ENCODE data around the gene CFAP73. TPM values are rescaled to one million over a fixed set of nuclear protein-coding genes. Genes with fewer than 3 reads are reported as not detected.
A peak's percentile ranks its signal among the peaks of the same experiment; 100 is the strongest.
"Not testable (repeated sequence)": the region's sequence is repeated elsewhere in the genome, so short reads cannot be mapped to it uniquely, and the experiment has no call there.

Gene CFAP73
- total RNA-seq, result 6.9 TPM

DNA sequence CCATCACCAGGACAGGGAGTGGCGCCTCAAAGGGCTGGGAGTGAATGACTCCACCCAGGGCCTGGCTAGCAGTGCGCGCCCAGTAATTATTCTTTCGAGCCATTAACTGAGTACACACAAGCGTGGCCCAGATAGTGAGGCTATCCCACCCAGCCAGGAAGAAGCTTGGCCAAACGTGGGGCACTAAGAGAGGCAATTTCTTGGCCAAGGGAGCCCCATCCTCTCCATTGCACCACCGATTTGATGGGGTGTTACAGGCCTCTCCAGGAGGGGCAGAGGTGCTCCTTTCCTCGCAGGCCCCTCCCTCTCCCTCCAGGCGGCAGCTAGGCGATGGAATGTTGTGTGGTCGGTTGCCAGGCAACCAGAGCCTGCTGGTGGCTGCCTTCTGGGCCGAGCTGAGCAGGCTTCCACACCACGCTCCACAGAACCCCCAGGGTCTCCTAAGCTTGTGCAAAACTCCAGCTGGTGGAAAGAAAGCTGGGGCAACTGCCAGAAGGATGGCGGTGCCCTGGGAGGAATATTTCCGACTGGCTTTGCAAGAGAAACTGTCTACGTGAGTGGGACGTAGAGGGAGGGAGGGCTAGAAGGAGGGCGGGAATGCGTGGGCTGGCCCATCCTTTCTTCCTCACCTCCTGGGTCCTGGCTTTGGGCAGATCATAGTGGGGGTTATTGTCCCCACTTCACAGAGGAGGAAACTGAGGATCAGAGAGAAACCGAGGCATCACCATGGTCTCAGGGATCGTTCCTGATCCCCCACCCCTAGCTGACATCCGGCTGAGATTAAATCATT is at the start of gene CFAP73:
TSS of gene CFAP73 (plus strand) at position 364 of the 790 bp plus-strand sequence. CDS start at position 498, 134 bp downstream.
- DNase-seq, result peak; percentile 92

DNA sequence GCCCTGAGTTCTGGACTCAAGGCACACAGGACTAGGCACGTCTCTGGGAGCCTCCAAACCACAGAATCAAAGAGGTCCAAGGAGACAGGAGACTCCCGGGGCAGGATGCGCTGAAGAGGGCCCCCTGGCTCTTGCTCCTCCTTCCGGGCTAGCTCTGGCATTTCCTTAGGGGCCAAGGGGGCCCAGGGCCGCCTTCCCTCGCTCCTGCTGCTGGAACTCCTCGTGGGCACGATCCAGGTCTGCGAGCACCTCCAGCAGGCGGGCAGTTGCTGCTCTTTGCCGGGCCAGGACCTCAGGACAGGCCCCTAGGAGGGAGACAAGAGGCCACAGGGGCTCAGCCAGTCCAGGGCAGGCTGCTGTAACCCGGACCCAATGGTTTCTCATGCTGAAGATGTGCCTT is 49.8 kb upstream of the CFAP73 start:
- no peak for DNase-seq

DNA sequence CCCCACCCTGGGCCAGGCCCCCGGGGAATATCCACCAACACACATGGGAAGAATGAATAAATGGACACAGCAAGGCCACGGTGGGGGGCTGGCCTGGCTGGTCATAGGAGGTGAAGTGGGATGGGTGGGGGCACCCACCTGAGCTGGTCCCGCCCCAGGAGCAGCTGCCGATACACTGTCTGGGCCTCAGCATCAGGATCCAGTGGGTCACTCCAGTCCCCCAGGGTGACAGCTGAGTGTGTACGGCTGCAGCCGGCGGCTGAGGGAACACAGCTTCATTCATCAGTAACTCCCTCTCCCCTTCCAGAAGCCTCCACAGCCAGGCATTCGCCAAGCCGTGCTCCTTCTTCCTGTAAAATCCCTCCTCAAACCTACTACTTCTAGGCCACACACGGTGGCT is 47.8 kb upstream of the CFAP73 start:
- DNase-seq, result no peak

DNA sequence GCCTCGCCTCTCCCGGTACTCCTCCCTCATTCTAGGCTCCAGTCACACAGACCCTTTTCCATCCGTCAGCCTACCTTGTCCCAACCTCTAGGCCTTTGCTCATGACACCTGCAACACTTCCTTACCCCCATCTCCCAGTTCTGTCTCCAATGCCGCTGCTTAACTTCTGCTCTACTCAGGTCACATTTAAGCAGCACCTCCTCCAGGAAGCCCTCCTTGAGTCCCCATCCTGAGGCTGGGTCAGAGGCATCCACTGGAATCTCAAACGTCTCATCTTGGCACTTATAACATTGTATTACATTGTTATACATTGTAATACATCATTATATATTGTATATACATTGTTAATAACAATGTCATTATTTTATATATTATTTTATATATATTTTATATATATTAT is 46.7 kb upstream of the CFAP73 start:
- no peak for DNase-seq

DNA sequence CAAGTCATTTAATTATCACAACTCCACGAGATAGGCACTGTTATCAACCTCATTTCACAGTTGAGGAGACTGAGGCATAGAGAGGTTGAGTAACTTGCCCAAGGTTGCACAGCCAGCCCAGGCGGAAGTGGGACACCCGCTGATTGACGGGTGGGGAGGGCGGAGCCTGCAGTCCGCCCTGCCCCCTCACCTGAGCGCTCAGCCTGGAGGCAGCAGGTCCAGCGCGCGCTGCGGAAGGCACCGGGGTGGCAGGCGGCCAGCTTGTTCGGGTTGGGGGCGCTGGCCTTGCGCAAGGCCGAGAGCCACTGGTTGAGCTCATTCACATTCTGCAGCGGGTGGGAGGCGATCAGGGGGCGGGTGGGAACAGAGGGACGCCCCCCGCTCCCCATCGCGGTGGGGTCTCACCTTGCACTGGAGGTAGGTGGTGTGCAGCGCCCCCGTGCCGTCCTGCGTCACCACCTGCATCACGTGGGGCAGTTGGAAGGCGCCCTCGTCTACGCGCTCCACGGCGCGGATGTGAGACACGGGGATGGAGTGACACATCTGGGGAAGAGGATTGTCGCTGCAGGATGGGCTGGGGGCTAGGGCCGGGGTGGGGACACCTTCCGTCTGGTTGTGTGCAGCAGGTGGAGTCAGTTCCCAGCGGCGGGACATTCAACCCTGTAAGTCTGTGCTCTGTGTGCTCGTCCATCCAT is 45.6 kb upstream of the CFAP73 start:
- DNase-seq, result no peak

DNA sequence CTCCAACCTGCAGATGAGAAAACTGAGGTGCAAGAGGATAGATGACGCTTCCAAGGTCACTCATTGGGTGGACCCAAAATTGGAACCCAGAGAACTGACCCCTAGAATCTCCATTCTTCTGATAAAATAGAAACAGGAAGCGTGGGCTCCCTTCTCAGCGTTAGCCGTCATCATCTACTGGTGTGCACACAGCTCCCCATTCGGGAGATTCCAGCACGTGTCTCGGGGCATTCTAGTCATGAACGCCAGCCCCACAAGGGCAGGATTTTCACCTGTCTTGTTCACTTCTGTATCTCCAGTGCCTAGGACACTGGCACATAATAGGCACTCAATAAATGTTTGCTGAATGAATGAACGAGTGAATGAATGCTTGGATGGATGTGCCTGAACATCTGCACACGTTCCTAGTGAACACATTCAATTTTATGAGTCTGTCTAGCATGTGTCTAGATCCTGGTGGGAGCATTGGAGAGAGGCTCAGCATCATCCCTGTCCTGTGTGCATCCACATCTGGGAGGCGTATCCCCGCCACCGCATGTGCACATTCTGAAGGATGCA is 44.5 kb upstream of the CFAP73 start:
- DNase-seq, result no peak

DNA sequence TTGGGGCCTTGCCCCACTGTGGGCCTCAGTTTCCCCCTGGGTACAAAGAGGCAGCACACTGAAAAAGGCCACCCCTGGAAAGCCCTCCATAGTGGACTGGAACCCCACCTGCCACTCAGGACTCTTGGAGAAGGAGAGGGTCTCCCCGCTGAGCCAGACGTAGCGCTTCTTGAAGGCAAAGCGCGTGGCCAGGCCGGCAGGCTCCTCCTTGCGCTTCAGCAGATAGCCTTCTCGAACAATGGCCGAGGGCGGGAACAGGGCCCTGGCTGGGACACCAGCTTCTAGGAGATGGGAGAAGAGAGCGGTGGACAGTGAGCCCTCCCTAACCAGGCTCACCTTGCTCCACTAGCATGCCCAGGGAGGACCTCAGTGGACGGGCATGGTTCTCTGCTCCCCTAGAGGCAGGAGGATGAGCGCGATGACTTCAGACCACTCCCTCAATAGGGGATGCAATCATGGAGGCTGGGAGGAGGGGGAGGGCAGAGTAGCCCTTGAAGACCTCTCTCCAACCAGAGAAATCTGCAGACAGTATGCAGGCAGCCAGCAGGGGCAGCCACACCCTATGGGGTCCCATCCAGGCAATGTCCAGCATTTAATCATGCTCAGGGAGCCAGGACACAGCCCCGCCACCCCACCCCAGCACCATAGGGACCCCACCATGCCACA is 43.8 kb upstream of the CFAP73 start:
- DNase-seq, result no peak

DNA sequence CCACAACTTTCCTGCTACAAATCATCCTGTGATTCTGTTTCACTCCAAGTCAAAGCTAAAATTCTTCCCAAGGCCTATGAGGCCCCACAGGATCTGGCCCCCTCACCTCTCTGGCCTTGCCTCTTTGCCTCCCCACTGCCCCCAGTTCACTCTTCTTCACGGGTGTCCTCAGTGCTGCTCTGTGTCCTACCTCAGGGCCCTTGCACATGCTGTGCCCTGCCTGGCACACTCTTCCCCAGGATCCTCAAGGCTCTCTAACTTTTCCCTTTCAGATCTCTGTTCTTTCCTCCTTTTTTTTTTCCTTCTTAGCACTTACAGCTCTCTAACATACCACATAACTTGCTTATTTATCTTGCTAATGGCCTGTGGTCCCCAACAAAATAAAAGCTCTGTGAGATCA is 43.2 kb upstream of the CFAP73 start:
- DNase-seq, result no peak

DNA sequence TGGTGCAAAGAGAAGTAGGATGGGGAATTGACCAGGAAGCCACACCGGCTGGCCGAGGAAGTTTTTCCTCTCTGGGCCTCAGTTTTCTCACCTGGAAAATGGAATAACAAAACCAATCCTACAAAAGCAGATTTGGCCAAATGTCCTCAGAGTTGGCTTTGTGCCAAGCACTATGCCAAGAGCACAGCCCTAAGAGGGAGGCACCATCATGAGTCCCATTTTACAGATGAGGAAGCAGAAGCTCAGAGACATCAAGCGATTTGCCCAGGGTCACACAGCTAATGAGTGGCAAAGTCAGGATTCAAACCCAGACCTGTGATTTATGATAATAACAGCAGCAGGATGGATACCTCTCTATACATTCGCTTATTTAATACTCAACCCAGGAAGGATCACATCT is 41.2 kb upstream of the CFAP73 start:
- no peak for DNase-seq

DNA sequence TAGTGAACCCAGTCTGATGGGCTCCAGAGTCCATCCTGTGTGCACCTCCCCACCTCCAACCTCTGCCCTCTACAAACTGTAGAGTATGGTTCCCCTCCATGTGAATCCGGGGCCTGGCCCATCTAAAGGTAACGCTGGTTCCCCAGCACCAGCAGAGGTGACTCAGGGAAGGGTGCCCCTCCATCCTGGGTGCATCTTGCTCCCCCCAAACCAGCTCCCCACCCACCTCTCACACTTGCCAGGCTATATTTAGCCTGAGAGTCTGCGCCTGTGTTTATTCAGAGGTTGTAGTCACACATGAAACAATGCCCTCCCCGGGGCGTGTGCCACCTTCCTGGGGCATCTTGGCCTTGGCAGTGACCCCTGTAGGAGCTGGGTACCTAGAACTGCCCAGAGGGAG is 40.2 kb upstream of the CFAP73 start:
- DNase-seq, result no peak

DNA sequence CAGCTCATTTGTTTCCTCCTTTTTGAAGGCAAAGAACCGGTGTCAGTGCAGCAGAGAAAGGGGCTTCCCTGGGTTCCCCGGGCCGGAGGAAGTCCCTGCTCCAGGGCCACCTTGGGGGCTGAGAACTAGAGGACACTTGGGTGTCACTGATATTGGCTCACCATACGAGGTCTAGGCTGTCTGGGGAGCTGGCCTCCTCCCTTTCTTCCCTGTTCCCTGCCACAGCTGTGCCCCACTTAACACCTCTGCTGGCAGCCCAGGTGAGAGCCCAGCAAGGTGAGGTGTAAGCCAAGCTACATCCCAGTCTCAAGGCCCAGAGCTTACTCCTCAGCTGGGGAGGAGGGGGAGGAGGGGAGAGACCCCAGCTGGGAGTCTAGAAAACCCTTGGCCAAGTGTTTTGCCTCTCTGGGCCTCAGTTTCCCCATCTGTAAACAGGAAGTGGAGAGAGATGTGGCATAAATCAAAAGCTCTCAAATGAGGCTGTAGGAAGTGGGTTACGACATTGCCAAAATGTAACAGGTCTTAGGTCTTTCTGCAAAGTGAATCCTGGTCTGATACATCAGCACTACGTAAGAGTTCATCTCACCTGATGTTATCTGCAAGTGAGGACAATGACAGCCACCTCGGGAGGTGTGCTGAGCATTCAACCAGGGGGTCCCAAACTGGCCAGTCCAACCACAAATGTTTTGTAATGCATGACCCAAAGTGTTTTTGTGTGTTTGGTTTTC is 39.5 kb upstream of the CFAP73 start:
- DNase-seq, result no peak

DNA sequence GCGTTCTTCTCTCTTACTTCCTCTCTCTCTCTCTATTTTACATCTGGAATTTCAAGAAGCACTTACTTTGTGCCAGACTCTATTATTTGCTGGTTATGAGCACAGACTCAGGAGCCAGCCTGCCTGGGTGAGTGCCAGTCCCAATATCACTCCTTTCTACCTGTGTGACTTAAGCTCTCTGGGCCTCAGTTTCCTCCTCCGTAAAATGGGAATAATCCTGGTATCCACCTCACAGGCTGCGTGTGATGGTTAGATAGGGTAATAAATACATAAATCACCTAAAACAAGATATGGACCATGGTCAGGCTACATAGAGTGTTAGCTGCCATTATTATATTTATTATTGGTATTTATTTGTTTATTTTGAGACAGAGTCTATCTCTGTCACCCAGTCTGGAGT is 38.3 kb upstream of the CFAP73 start:
- DNase-seq, result no peak

DNA sequence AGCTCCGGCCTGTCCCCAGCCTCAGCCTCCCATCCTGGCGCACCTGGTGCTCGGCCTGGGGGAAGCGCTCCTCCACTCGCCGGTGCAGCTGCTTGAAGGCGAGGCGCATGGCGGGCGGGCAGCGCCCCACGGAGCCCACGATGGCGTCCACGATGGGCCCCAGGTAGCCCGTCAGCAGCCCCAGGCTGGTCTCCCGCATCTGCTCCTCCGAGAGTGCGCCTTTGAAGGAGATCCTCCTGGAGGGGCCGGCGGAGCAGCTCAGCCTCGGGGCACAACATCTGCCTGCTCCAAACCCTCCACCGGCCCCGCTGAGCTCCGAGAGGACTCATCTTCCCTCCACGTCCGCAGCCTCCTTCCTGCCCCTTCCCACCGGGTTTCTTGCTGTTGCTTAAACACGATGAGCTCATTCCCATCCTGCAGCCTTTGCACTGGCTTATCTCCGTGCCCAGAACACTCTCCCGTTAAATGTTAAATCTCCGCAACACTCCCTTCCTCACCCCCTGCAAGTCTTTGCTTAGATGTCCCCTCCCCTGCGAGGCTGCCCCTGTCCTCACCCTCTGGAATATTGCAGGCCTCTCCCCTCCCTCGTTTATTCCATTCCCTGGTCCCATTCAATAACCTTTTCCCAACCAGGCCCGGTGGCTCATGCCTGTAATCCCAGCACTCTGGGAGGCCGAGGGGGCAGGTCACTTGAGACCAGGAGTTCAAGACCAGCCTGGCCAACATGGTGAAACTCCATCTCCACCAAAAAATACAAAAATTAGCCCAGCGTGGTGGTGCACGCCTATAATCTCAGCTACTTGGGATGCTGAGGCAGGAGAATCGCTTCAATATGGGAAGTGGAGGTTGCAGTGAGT is 37.3 kb upstream of the CFAP73 start:
- no peak for DNase-seq

DNA sequence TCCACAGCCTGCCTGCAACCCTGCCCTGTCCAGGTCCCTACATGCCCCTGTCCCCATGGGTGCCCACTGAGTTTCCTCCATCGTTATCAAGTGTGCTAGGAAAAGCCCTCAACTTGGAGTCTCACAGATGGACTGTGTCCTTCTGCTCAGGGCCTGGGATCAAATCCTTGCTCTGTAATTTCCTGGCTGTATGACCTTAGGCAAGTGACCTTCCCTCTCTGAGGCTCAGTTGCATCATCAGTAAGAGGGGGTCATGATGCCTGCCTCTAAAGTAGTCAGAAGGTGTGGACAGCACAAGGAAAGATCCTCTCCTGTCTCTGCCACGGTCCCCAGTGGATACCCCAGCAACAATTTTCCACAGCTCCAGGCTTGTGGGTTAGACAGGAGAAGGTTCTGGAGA is 36.1 kb upstream of the CFAP73 start:
- DNase-seq, result no peak

DNA sequence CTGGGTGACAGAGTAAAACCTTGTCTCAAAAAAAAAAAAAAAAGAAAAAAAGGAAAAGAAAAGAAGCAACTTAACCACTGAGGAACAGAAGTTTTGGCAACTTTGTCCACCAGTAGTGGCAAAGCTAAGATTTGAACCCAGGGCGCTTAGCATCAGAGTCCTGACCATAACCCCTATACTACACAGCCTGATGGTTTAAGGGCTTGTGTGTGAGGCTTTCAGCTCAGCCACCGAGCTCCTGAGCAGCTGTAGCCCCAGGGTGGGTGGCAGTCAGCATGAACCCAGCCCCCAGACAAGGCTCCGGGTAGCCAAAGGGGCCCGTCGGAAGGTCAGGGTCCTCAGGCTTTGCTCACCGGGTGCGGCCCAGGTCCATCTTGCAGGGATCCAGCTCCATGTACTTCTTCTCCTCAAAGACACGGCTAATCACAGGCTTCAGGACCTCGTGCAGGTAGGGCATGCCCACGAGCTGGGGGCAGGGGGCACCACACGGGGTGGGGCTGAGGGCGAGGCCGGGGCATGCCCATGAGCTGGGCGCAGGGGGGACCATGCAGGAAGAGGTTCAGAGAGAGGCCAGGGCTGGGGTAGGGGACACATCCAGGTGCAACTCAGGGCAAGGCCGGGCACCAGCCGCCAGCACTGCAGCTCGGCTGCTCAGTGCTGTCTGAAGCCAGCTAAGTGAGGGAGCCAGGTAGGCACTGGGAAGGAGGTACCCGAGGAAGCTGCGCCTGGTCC is 34.9 kb upstream of the CFAP73 start:
- no peak for DNase-seq

DNA sequence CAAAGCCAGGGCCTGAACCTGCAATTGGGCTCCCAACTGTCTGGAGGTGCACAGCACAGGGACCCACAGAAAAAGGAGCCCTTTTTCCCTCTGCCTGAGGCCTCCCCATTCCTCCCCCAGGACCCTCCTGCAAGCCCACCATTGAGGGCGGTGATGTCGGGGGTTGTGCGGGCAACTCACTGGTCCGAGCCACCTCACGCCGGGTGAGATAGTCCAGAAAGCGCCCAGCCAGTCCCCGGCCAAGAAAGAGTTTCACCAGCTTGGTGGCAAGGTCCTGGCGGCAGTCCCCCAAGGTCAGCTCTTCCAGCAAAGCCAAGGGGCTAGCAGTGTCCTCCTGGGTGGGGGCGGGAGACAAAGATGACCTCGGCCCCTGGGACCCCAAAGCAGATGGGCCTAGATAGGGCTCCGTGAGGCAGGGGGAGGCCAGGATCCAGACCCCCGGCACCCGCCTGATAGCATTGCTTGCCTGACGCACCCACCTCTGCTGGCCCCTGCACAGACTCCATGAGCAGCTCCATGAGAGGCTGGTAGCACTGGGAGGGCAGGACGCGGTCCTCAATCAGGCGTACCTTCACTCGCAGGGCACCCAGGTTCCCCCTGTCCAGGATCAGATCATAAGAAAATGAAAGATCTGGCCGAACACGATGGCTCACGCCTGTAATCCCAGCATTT is 33.9 kb upstream of the CFAP73 start:
- no peak for DNase-seq

DNA sequence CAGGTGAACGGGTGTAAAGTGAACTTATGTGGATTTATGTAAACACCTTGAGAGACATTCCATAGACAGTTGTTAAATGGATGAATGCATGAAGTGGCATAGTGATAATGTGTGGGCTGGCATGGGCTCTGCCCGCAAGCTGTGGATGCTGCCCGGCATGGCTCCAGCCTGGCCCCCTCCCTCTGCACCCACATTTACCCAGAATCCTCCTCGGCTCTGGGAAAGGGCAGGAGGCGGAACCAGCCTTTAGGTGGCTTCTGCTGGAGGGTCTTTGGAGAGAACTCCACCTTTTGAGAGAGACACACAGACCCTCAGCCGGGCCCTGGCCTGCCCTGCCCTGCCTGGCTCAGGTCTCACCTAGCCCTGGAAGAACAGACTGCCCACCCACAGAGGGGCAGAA is 32.6 kb upstream of the CFAP73 start:
- DNase-seq, result no peak

DNA sequence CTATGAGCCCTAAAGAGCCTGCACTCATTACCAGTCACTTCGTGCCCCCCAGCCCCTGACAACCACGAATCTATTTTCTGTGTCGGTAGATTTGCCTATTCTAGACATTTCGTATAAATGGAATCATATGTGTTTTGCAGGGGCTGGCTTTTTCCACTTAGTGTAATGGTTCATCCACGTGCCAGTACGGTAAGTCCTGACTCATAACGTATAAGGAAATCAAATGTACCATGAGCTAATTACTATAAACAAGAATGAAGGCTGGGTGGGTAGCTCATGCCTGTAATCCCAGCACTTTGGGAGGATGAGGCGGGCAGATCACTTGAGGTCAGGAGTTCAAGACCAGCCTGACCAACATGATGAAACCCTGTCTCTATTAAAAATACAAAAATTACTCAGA is 31.8 kb upstream of the CFAP73 start:
- DNase-seq, result not testable (repeated sequence)

DNA sequence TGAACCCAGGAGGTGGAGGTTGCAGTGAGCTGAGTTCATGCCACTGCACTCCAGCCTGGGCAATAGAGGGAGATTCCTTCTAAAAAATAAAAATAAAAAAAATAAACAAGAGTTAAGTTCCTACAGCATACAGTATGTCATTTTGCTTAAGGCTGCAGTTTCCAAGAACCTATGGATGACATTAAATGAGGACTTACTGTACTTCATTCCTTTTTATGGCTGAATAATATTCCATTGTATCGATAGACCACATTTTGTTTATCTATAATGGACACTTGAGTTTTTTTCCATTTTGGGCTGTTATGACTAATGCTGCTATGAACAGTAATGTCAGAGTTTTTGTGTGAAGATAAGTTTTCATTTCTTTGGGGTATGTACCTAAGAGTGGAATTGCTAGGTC is 31.4 kb upstream of the CFAP73 start:
- no peak for DNase-seq

Data from tongue (tissue), 2 donors.